Kasumi-1 (cell line): Measurements from ENCODE around the gene PRELID3B.

Source experiments
- DNase-seq, 2 experiments: peaks; one replicate each; lab custom pipeline; 2025; lab: John Stamatoyannopoulos, UW

Gene PRELID3B

GRCh38 chr20:58994390-58995159 lies 48.0 kb downstream of the PRELID3B start:
- DNase-seq: no peak

DNA sequence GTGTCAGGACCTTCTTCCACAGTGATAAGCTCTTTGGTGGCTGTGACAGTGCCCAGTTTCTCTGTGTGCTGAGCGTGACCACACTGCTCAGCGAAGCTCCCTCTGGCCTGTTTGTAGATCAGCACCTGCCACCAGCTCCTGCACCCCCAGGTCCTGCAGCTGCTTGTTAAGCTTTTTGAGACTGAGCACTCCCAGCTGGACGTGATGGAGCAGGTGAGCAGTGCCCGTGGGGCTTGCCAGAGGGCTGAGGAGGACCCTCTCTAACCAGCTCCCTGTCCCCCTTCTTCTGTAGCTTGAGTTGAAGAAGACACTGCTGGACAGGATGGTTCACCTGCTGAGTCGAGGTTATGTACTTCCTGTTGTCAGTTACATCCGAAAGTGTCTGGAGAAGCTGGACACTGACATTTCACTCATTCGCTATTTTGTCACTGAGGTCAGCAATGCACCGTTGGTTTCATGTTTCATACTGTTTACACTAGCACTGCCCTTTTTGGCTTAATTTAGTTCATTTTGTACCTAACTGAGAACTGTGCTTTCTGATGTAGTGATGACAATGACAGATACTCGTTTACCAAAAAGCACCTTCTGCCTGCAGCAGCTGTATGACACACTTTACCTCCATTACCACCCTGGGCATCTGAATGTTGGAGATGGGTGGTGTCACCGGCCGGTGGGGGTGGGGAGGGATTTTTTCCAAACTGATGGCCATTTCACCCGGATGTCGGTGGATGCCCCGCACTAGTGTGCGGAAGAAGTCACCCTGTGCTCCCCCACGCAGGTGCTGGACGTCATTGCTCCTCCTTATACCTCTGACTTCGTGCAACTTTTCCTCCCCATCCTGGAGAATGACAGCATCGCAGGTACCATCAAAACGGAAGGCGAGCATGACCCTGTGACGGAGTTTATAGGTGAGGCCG lies 49.0 kb downstream of the PRELID3B start:
- no peak for DNase-seq

DNA sequence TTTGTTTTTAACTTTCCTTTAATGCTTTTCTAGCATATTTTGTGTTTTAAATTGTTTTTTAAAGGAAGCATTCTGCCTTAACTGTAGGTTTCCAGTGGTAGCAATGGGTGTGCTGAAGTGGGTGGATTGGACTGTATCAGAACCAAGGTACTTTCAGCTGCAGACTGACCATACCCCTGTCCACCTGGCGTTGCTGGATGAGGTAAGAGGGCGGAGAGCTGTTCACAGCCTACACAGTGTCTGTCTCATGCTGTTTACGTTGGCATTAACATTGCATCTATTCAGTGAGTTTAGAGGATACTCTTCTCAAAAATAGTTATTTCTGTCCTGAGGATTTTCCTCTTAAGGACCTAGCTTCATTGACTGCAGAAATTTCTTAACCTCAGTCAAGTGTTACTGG lies 49.7 kb downstream of the PRELID3B start:
- DNase-seq: no peak

- DNase-seq: no peak
Measured at GRCh38 chr20:58991715-58992114, 50.9 kb downstream of the PRELID3B start.

DNA sequence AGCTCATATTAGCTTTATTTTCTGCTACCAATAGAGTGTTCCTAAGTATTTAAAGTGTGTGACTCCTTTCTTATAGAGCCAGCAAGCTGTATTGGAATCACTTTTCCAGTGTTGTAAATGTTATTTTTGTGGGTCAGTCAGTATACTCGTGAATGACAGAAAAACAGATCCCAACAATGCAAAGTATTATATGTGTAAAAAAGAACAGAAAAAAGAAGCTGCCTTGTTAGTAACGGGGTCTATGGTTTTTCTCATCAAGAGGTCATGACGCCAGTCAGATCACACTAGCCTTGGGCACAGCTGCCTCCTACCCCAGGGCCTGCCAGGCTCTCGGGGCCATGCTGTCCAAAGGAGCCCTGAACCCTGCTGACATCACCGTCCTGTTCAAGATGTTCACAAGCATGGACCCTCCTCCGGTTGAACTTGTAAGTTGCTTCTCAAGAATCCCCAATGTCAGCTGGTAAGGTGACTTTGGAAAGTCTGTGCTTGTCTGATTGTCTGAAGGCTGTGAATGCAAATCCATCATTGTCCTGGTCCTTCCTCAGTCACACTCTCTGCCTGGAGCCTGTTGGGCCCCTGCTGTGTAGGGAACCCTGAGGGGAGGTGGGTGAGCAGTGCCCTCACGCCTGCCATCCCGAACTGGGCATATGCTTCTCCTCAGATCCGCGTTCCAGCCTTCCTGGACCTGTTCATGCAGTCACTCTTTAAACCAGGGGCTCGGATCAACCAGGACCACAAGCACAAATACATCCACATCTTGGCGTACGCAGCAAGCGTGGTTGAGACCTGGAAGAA lies 51.7 kb downstream of the PRELID3B start:
- DNase-seq: no peak

DNA sequence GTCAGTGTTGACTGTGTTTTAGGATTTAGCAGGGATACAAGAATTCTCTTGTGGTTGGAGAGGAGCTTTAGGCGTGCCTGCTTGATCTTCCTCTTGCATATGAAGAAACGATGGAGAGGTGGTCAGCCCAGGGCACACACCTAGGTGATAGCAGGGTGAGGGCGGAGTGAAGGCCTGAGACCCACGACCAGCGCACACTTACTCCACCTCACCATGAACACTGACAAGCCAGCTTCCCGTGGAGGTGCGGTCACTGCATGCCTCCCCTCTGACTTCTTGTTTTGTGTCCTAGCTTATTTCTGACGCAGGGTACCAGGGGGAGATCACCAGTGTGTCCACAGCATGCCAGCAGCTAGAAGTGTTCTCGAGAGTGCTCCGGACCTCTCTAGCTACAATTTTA lies 53.4 kb downstream of the PRELID3B start:
- no peak for DNase-seq

- DNase-seq: no peak
Measured at GRCh38 chr20:58988565-58988882, 54.1 kb downstream of the PRELID3B start.

- no peak for DNase-seq
Measured at GRCh38 chr20:58987790-58988564, 54.6 kb downstream of the PRELID3B start.

DNA sequence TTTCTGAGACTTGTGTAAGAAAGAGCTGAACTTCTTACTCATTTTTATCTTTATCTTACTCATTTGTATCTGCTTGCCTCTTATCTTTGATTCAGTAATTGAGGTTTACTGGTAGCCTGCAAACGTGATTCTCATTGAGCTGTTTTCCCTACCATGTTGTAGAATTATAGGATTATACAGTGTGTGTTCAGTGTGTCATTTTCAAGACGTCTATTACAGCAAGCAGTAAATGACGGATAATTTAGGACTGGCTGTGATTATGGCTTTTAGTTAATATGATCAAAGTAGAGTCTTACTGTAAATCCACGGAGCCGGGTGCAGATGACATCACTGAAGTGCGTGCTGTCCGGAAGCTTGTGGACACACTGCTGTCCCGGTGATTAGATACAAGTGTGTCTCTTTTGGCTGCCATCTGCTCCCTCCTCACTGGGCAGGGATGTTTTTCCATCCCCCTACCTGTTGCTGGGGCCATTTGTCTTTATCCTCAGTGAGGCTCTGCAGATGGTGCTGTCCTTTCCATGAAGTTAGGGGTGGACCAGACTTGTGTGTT lies 55.5 kb downstream of the PRELID3B start:
- DNase-seq: no peak

- no peak for DNase-seq
Measured at GRCh38 chr20:58986286-58986967, 56.2 kb downstream of the PRELID3B start.

DNA sequence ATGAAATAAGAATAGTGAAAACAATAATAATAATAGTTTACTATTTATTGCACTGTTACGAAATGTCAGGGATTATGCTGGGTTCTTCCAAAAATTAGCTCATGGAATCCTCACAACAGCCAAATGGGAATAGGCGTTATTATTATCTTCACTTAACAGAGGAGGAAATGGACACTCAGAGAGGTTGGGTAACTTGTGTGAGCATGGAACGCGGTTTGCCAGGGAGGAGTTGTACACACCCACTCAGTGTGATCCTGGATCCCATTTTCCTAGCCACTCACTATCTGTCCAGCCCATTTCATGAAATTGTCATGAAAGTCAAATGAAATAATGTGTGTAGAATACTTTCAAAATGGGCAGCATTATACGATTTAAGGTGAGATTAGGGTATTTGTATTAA lies 56.9 kb downstream of the PRELID3B start:
- DNase-seq: no peak

- DNase-seq: no peak
Measured at GRCh38 chr20:58984691-58985090, 57.9 kb downstream of the PRELID3B start.
